Right atrium auricular region (tissue), 2 donors: ENCODE measurements around the gene APOBEC3H. TPM values are rescaled to one million over a fixed set of nuclear protein-coding genes. Genes with fewer than 3 reads are reported as not detected.
A peak's percentile ranks its signal among the peaks of the same experiment; 100 is the strongest.

Source experiments
- DNase-seq: peaks from one replicate; pipeline ENCODE4 v3.0.0-alpha.2; 2019; ENCODE audit warnings: low spot score
- H3K27ac ChIP-seq, 2 donors: fragments of 200-600 bp; sonication (generic); 1 replicate in 1 of 2; 2 replicates in 1 of 2; pipeline ENCODE4 v1.5.1; 2016 to 2019
- H3K27me3 ChIP-seq, 2 donors: fragments of 200-600 bp; sonication (generic); one replicate each; pipeline versions ENCODE4 v1.5.1 to v1.6.0; 2017 to 2019
- H3K36me3 ChIP-seq: fragments of 200-600 bp; sonication (generic); one replicate; pipeline ENCODE4 v1.5.1; 2016
- H3K4me1 ChIP-seq, 2 donors: fragments of 200-600 bp; sonication (generic); one replicate each; pipeline versions ENCODE4 v1.5.1 to v1.6.0; 2017 to 2019
- H3K4me3 ChIP-seq, 2 donors: fragments of 200-600 bp; sonication (generic); 1 replicate in 1 of 2; 2 replicates in 1 of 2; pipeline ENCODE4 v1.5.1; 2017 to 2019; ENCODE audit warnings: mild to moderate bottlenecking in 1 of 2, moderate library complexity in 1 of 2
- H3K9me3 ChIP-seq, 2 donors: fragments of 200-600 bp; sonication (generic); one replicate each; pipeline ENCODE4 v1.5.1; 2019
- CTCF ChIP-seq, 2 donors: fragments of 200-600 bp; sonication (generic); IDR thresholded peaks; one replicate each; pipeline ENCODE4 v1.5.1; 2019; ENCODE audit warnings: antibody characterized with exemption in 2 of 2
- total RNA-seq, 2 donors: library from RNA; depleted of rRNA; stranded (reverse); fragments of >200 nt; gene quantifications; one replicate each; pipeline ENCODE4 v1.1.0, GENCODE V29; 2016

The APOBEC3H gene
- total RNA-seq, 2 donors from 2014 or later = 1.3 TPM; not detected in 1

GRCh38 chr22:39128508-39128907 is 31.5 kb downstream of the APOBEC3H start:
- H3K4me3 ChIP-seq = no peak overlapping the region
- no peaks in the 10 kb centered on the region for H3K9me3 ChIP-seq
- no peak for TF ChIP-seq CTCF (IDR thresholded peaks at IDR 0.05)
- no peak overlapping the region for H3K27ac ChIP-seq
- DNase-seq = no peak
- H3K27me3 ChIP-seq = no peaks in the 10 kb centered on the region
- H3K36me3 ChIP-seq = peaks cover 12% of the 10 kb centered on the region
- H3K4me1 ChIP-seq = peaks cover 0 to 26% of the 10 kb centered on the region in 2 donors

- DNase-seq = no peak
- Histone ChIP-seq H3K27ac (no peak overlapping the region), H3K36me3 (peaks cover 18% of the 10 kb centered on the region), H3K9me3 (no peaks in the 10 kb centered on the region), H3K4me1 (peaks cover 0 to 22% of the 10 kb centered on the region in 2 donors), H3K4me3 (no peak overlapping the region), H3K27me3 (no peaks in the 10 kb centered on the region)
- TF ChIP-seq CTCF (IDR thresholded peaks at IDR 0.05) = no peak
Measured at GRCh38 chr22:39129081-39129480, 32.0 kb downstream of the APOBEC3H start.

- no peak overlapping the region for H3K4me3 ChIP-seq
- no peaks in the 10 kb centered on the region for H3K27me3 ChIP-seq
- peaks cover 0 to 21% of the 10 kb centered on the region in 2 donors for H3K4me1 ChIP-seq
- no peak overlapping the region for H3K27ac ChIP-seq
- no peaks in the 10 kb centered on the region for H3K9me3 ChIP-seq
- no peak for DNase-seq
- no peak for TF ChIP-seq CTCF (IDR thresholded peaks at IDR 0.05)
- H3K36me3 ChIP-seq = peaks cover 21% of the 10 kb centered on the region
Measured at GRCh38 chr22:39129746-39130145, 32.7 kb downstream of the APOBEC3H start.

- no peak overlapping the region for H3K27ac ChIP-seq
- no peak for TF ChIP-seq CTCF (IDR thresholded peaks at IDR 0.05)
- H3K27me3 ChIP-seq = no peaks in the 10 kb centered on the region
- peaks cover 21% of the 10 kb centered on the region for H3K36me3 ChIP-seq
- no peak for DNase-seq
- H3K4me1 ChIP-seq = peaks cover 0 to 25% of the 10 kb centered on the region in 2 donors
- no peak overlapping the region for H3K4me3 ChIP-seq
- H3K9me3 ChIP-seq = no peaks in the 10 kb centered on the region
Measured at GRCh38 chr22:39130152-39130704, 33.2 kb downstream of the APOBEC3H start.

GRCh38 chr22:39130892-39131855 is 34.1 kb downstream of the APOBEC3H start:
- H3K27ac ChIP-seq = peak overlapping the region in 1 of 2 donors; percentile 32
- no peak overlapping the region for H3K4me3 ChIP-seq
- DNase-seq = no peak

More at GRCh38 chr22:39130892-39131855, 34.1 kb downstream of the APOBEC3H start:
- no peaks in the 10 kb centered on the region for H3K27me3 ChIP-seq
- peaks cover 21% of the 10 kb centered on the region for H3K36me3 ChIP-seq
- peaks cover 0 to 29% of the 10 kb centered on the region in 2 donors for H3K4me1 ChIP-seq
- no peaks in the 10 kb centered on the region for H3K9me3 ChIP-seq
- no peak for TF ChIP-seq CTCF (IDR thresholded peaks at IDR 0.05)
